Measurements from ENCODE around the gene C1QTNF9B.

The C1QTNF9B gene

DNA sequence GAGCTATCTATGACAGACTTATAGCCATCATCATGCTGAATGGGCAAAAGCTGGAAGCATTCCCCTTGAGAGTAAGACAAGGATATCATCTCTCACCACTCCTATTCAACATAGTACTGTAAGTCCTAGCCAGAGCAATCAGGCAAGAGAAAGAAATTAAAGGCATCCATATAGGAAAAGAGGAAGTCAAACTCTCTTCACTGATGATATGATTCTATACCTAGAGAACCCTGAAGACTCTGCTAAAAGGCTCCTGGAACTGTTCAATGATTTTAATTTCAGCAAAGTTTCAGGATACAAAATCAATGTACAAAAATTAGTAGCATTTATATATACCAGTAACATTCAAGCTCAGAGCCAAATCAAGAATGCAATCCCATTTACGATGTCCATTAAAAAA lies 21.7 kb upstream of the C1QTNF9B start:
- Histone ChIP-seq H3K4me3 (ENCODE audit: extremely low read depth, insufficient read depth, low read length, poor library complexity, severe bottlenecking) (no peak overlapping the region), H3K36me3 (ENCODE audit: control insufficient read depth, insufficient read depth, low read length) (no peaks in the 10 kb centered on the region), H3K9me3 (ENCODE audit: control insufficient read depth, low read length) (no peaks in the 10 kb centered on the region), H3K4me1 (ENCODE audit: control insufficient read depth, insufficient read depth, low read length, poor library complexity, severe bottlenecking) (no peaks in the 10 kb centered on the region), H3K27ac (ENCODE audit: low read depth, low read length, severe bottlenecking) (no peak overlapping the region)
- no CpG with 5 or more reads among the region's 1 CpG for WGBS, 2 experiments (ENCODE audit: insufficient coverage in 2 of 2)

DNA sequence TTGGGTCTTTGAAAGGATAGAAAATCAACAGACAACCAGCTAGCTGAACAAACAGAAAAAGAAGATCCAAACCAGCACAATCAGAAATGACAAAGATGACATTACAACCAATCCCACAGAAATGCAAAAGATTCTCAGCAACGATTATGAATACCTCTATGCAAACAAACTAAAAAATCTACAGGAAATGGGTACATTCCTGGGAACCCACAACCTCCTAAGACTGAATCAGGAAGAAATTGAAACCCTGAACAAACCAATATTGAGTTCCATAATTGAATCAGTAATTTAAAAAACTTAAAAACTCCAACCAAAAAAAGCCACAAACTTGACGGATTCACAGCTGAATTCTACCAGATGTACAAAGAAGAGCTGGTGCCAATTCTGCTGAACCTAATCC lies 20.9 kb upstream of the C1QTNF9B start:
- H3K27ac ChIP-seq (ENCODE audit: low read depth, low read length, severe bottlenecking) = no peak overlapping the region
- no peaks in the 10 kb centered on the region for H3K4me1 ChIP-seq (ENCODE audit: control insufficient read depth, insufficient read depth, low read length, poor library complexity, severe bottlenecking)
- WGBS, 2 experiments (ENCODE audit: insufficient coverage in 2 of 2) = 80 to 86% methylated on average over 1 to 2 of the region's 2 CpGs
- no peak overlapping the region for H3K4me3 ChIP-seq (ENCODE audit: extremely low read depth, insufficient read depth, low read length, poor library complexity, severe bottlenecking)
- no peaks in the 10 kb centered on the region for H3K36me3 ChIP-seq (ENCODE audit: control insufficient read depth, insufficient read depth, low read length)
- H3K9me3 ChIP-seq (ENCODE audit: control insufficient read depth, low read length) = no peaks in the 10 kb centered on the region

DNA sequence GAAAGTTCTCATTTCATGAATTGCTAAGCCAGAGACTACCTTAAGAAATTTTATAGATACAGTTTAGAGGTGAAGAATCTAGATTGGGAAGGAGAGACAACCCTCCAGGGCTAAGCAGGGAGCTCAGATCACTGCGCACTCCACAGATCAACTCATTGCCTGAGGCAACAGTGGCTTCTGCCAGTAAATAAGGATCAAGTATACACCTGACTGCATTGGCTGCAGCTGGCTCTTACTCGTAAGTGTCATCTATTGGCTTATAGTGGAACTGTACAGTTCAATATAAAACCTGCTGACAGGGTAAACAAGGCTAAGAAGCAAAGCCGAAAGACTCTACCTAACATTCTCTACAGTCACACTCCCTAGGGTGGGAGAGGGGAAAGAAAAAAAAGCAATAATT lies 18.0 kb upstream of the C1QTNF9B start:
- Histone ChIP-seq H3K4me1 (ENCODE audit: control insufficient read depth, insufficient read depth, low read length, poor library complexity, severe bottlenecking) (no peaks in the 10 kb centered on the region), H3K9me3 (ENCODE audit: control insufficient read depth, low read length) (no peaks in the 10 kb centered on the region), H3K36me3 (ENCODE audit: control insufficient read depth, insufficient read depth, low read length) (no peaks in the 10 kb centered on the region), H3K27ac (ENCODE audit: low read depth, low read length, severe bottlenecking) (no peak overlapping the region), H3K4me3 (ENCODE audit: extremely low read depth, insufficient read depth, low read length, poor library complexity, severe bottlenecking) (no peak overlapping the region)
- 80% methylated on average over 2 of the region's 3 CpGs; no CpG with 5 or more reads in 1 of the 2 experiments for WGBS, 2 experiments (ENCODE audit: insufficient coverage in 2 of 2)

DNA sequence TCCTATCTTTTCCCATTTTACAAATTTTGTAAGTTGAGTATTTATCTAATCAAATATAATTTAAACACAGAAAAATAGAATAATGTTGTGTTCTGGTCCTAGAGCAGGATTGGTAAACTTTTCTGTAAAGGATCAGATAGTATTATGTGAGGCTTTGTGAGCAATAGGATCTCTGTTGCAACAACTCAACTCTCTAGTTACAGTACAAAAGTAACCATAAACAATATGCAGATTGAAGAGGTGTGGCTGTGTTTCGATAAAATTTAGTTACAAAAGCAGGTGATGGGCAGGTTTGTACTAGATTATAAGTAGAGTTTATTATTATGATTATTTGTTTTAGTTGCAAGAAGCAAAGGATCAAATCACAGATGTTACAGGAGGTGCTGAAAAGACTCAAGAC lies 15.2 kb upstream of the C1QTNF9B start:
- Histone ChIP-seq H3K27ac (ENCODE audit: low read depth, low read length, severe bottlenecking) (no peak overlapping the region), H3K36me3 (ENCODE audit: control insufficient read depth, insufficient read depth, low read length) (no peaks in the 10 kb centered on the region), H3K4me3 (ENCODE audit: extremely low read depth, insufficient read depth, low read length, poor library complexity, severe bottlenecking) (no peak overlapping the region), H3K9me3 (ENCODE audit: control insufficient read depth, low read length) (no peaks in the 10 kb centered on the region), H3K4me1 (ENCODE audit: control insufficient read depth, insufficient read depth, low read length, poor library complexity, severe bottlenecking) (no peaks in the 10 kb centered on the region)
- WGBS, 2 experiments (ENCODE audit: insufficient coverage in 2 of 2) = 100% methylated on average over 1 of the region's 1 CpG; no CpG with 5 or more reads in 1 of the 2 experiments

- H3K27ac ChIP-seq (ENCODE audit: low read depth, low read length, severe bottlenecking) = no peak overlapping the region
- no peaks in the 10 kb centered on the region for H3K4me1 ChIP-seq (ENCODE audit: control insufficient read depth, insufficient read depth, low read length, poor library complexity, severe bottlenecking)
- no peaks in the 10 kb centered on the region for H3K9me3 ChIP-seq (ENCODE audit: control insufficient read depth, low read length)
- no peak overlapping the region for H3K4me3 ChIP-seq (ENCODE audit: extremely low read depth, insufficient read depth, low read length, poor library complexity, severe bottlenecking)
- H3K36me3 ChIP-seq (ENCODE audit: control insufficient read depth, insufficient read depth, low read length) = no peaks in the 10 kb centered on the region
Observed at GRCh38 chr13:23909606-23910005, 12.3 kb upstream of the C1QTNF9B start.

DNA sequence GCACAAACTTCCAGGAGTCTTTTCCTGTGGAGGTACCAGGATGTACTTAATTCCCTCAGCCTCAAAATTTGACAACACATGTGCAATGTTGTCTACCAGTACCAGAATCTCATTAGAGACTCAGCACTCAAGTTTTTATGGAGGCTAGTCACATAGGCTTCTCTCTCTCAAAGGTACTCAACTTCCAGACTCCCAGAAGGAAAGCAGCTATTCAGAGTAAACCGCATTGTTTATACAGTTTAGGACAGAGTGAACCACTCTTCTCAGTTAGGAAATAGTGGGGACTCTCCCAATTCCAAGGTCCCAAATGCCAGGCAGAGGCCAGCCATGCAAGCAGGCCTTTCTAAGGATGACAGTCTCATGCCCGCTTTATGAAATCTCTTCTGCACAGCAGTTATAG lies 8.5 kb upstream of the C1QTNF9B start:
- no CpG with 5 or more reads among the region's 2 CpGs for whole genome bisulfite sequencing, 2 experiments (ENCODE audit: insufficient coverage in 2 of 2)
- H3K36me3 ChIP-seq (ENCODE audit: control insufficient read depth, insufficient read depth, low read length) = no peaks in the 10 kb centered on the region
- no peak overlapping the region for H3K27ac ChIP-seq (ENCODE audit: low read depth, low read length, severe bottlenecking)
- H3K4me1 ChIP-seq (ENCODE audit: control insufficient read depth, insufficient read depth, low read length, poor library complexity, severe bottlenecking) = peaks cover 6% of the 10 kb centered on the region
- H3K4me3 ChIP-seq (ENCODE audit: extremely low read depth, insufficient read depth, low read length, poor library complexity, severe bottlenecking) = no peak overlapping the region
- H3K9me3 ChIP-seq (ENCODE audit: control insufficient read depth, low read length) = no peaks in the 10 kb centered on the region

GRCh38 chr13:23903906-23904280 lies 6.6 kb upstream of the C1QTNF9B start:
- H3K4me3 ChIP-seq (ENCODE audit: extremely low read depth, insufficient read depth, low read length, poor library complexity, severe bottlenecking) = no peak overlapping the region
- WGBS, 2 experiments (ENCODE audit: insufficient coverage in 2 of 2) = 50 to 60% methylated on average over 1 to 10 of the region's 16 CpGs

DNA sequence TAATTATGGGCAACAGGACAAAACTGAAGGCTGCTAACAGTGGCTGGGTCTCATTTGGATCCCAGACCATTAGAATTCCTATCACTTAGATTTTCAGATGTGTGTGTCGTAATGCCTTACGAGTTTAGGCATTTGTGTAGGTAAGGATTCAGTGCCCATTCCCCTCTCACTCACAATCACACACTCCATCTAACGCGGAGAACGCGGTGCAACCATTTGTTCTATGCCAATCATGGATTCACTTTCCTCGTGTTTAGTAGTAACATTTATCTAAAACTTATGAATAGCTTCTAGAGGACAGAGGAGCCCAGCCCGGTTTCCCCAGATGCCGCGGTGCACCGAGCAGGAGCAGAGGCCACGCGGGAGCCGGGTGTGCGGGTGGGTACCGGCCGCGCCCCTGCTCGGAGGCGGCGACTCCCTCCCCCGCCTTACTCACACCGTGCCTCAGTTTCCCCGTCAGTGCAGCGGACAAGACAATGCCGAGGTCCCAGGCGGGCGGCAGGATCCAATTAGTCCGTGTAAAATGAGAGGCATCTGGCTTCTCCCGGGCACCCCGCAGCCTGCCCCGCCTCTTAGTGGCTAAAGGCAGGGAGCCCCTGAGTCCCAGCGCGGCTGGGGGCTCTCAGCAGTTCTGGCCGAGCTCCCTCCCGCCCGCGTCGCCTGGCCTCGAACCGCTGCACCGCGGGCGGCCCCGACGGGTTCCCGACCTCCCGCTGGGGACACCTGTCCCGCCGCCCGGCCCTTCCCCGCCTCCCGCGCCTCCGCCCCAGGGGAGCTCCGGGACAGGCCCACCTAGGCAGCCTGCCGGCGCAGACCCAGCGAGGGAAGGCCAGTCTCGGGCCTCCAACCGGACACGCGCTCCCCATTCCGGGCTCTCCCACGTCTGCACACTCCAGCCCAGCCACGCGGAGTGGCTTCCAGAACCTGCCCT lies 5.9 kb upstream of the C1QTNF9B start:
- 47 to 58% methylated on average over 42 to 57 of the region's 67 CpGs for WGBS, 2 experiments (ENCODE audit: insufficient coverage in 2 of 2)
- H3K27ac ChIP-seq (ENCODE audit: low read depth, low read length, severe bottlenecking) = no peak overlapping the region
- peaks cover 6% of the 10 kb centered on the region for H3K4me1 ChIP-seq (ENCODE audit: control insufficient read depth, insufficient read depth, low read length, poor library complexity, severe bottlenecking)
- no peak overlapping the region for H3K4me3 ChIP-seq (ENCODE audit: extremely low read depth, insufficient read depth, low read length, poor library complexity, severe bottlenecking)
- no peaks in the 10 kb centered on the region for H3K36me3 ChIP-seq (ENCODE audit: control insufficient read depth, insufficient read depth, low read length)
- no peaks in the 10 kb centered on the region for H3K9me3 ChIP-seq (ENCODE audit: control insufficient read depth, low read length)

More at GRCh38 chr13:23903906-23904280, 6.6 kb upstream of the C1QTNF9B start:
- Histone ChIP-seq H3K36me3 (ENCODE audit: control insufficient read depth, insufficient read depth, low read length) (no peaks in the 10 kb centered on the region), H3K4me1 (ENCODE audit: control insufficient read depth, insufficient read depth, low read length, poor library complexity, severe bottlenecking) (peaks cover 6% of the 10 kb centered on the region), H3K9me3 (ENCODE audit: control insufficient read depth, low read length) (no peaks in the 10 kb centered on the region), H3K27ac (ENCODE audit: low read depth, low read length, severe bottlenecking) (no peak overlapping the region)

DNA sequence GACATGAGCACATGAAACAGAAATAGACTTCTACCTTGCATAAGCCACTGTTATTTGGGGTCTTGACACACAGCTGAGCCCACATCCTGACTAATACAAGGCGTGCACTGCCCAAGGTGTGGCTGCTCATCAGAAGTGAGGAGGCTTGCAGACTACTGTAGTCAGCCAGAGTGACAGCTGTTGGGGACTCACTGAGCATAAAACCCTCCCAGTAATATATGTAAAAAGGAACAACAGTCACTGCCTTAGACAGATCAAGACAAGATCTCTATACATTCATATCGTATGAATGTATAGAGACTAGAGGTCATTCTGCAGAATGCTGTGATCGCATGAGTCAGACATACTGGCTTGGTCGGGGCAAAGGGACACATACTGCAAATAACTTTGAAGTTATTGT lies 4.1 kb upstream of the C1QTNF9B start:
- H3K4me1 ChIP-seq (ENCODE audit: control insufficient read depth, insufficient read depth, low read length, poor library complexity, severe bottlenecking) = peaks cover 6% of the 10 kb centered on the region
- no peak overlapping the region for H3K27ac ChIP-seq (ENCODE audit: low read depth, low read length, severe bottlenecking)
- H3K4me3 ChIP-seq (ENCODE audit: extremely low read depth, insufficient read depth, low read length, poor library complexity, severe bottlenecking) = no peak overlapping the region
- H3K36me3 ChIP-seq (ENCODE audit: control insufficient read depth, insufficient read depth, low read length) = no peaks in the 10 kb centered on the region
- no peaks in the 10 kb centered on the region for H3K9me3 ChIP-seq (ENCODE audit: control insufficient read depth, low read length)
- WGBS, 2 experiments (ENCODE audit: insufficient coverage in 2 of 2) = 86 to 100% methylated on average over 1 of the region's 4 CpGs

DNA sequence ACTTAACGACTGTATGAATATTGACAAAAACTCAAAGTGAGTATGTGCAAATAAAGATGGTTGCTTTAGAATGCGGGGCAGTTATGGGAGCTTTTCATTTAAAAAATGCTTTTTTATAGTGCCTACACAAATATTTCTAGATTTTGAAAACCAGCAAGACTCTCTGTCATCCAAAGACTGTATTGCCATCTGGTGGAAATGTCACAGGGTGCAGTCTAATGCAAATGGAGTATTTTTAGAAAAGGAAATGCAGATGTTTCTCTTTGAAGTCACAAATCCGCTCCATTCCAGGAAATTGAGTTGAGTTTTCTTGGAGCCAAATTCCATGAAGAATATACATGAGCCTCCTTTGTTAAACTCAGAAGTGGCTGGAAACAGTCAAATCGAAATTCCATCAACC lies 2.3 kb upstream of the C1QTNF9B start:
- WGBS, 2 experiments (ENCODE audit: insufficient coverage in 2 of 2) = 56% methylated on average over 2 of the region's 4 CpGs; no CpG with 5 or more reads in 1 of the 2 experiments
- Histone ChIP-seq H3K27ac (ENCODE audit: low read depth, low read length, severe bottlenecking) (no peak overlapping the region), H3K9me3 (ENCODE audit: control insufficient read depth, low read length) (no peaks in the 10 kb centered on the region), H3K4me3 (ENCODE audit: extremely low read depth, insufficient read depth, low read length, poor library complexity, severe bottlenecking) (no peak overlapping the region), H3K36me3 (ENCODE audit: control insufficient read depth, insufficient read depth, low read length) (no peaks in the 10 kb centered on the region), H3K4me1 (ENCODE audit: control insufficient read depth, insufficient read depth, low read length, poor library complexity, severe bottlenecking) (peaks cover 6% of the 10 kb centered on the region)

- no peak overlapping the region for H3K27ac ChIP-seq (ENCODE audit: low read depth, low read length, severe bottlenecking)
- H3K4me3 ChIP-seq (ENCODE audit: extremely low read depth, insufficient read depth, low read length, poor library complexity, severe bottlenecking) = no peak overlapping the region
Observed at GRCh38 chr13:23898101-23898500, 799 bp upstream of the C1QTNF9B start.

More at GRCh38 chr13:23898101-23898500, 799 bp upstream of the C1QTNF9B start:
- 83 to 100% methylated on average over 5 of the region's 8 CpGs for WGBS, 2 experiments (ENCODE audit: insufficient coverage in 2 of 2)
- Histone ChIP-seq H3K9me3 (ENCODE audit: control insufficient read depth, low read length) (no peaks in the 10 kb centered on the region), H3K36me3 (ENCODE audit: control insufficient read depth, insufficient read depth, low read length) (no peaks in the 10 kb centered on the region), H3K4me1 (ENCODE audit: control insufficient read depth, insufficient read depth, low read length, poor library complexity, severe bottlenecking) (peaks cover 6% of the 10 kb centered on the region)

Data from mesodermal cell (in vitro differentiated cells).